NB4 (cell line): ENCODE results near the gene PDE4B.

ENCODE experiments used
- POLR2A ChIP-seq: IDR thresholded peaks from 2 replicates; pipeline ENCODE4 v1.6.1; 2011; ENCODE audit warnings: mild to moderate bottlenecking; ENCODE audit not compliant: insufficient read length; ENCODE audit errors: extremely low read depth
- TF ChIP-seq, protein P1 (sequence below): IDR thresholded peaks from one replicate; pipeline ENCODE4 v1.5.1; 2012; ENCODE audit warnings: low read depth, low read length
- TF ChIP-seq, protein P2 (sequence below): IDR thresholded peaks from 2 replicates; pipeline ENCODE4 v1.6.1; 2011; ENCODE audit warnings: low read depth, low read length

DNA sequence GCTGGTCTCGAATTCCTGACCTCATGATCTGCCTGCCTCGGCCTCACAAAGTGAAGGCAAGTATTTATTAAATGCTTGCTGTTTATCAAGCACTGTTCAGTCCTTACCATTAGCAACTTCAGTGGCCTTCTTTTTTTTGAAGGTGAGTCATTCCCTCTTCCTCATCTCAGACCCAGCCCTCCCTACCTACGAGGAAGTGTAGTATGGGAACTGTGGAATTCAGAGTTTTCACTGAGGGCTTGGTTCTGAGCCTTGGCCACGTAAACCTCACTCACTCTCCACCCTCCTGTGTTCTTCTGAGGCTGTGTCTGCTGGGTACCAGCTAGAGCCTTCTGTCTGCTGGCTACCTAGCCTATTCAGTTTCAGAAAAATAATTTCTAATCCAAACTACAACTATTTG, 523.0 kb downstream of the PDE4B start:
- TF ChIP-seq, protein P1, sequence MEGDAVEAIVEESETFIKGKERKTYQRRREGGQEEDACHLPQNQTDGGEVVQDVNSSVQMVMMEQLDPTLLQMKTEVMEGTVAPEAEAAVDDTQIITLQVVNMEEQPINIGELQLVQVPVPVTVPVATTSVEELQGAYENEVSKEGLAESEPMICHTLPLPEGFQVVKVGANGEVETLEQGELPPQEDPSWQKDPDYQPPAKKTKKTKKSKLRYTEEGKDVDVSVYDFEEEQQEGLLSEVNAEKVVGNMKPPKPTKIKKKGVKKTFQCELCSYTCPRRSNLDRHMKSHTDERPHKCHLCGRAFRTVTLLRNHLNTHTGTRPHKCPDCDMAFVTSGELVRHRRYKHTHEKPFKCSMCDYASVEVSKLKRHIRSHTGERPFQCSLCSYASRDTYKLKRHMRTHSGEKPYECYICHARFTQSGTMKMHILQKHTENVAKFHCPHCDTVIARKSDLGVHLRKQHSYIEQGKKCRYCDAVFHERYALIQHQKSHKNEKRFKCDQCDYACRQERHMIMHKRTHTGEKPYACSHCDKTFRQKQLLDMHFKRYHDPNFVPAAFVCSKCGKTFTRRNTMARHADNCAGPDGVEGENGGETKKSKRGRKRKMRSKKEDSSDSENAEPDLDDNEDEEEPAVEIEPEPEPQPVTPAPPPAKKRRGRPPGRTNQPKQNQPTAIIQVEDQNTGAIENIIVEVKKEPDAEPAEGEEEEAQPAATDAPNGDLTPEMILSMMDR, result no peak
- TF ChIP-seq, protein P2, sequence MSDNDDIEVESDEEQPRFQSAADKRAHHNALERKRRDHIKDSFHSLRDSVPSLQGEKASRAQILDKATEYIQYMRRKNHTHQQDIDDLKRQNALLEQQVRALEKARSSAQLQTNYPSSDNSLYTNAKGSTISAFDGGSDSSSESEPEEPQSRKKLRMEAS, result no peak
- TF ChIP-seq POLR2A, result no peak
